Trophoblast cell (in vitro differentiated cells and primary cell): ENCODE results near the gene CKS2.

Experiments
- DNase-seq, 2 donors: peaks; one replicate each; pipeline ENCODE4 v3.0.0-alpha.2; 2016
- H2AFZ ChIP-seq: 2 replicates; pipeline ENCODE4 v1.6.1; 2013; ENCODE audit warnings: low read length, moderate library complexity, mild to moderate bottlenecking; ENCODE audit not compliant: insufficient read depth, poor library complexity
- H2AK5ac ChIP-seq: 2 replicates; pipeline ENCODE4 v1.6.1; 2013; ENCODE audit warnings: mild to moderate bottlenecking, low read length
- H2BK120ac ChIP-seq: 2 replicates; pipeline ENCODE4 v1.6.1; 2013; ENCODE audit warnings: low read length, mild to moderate bottlenecking, moderate library complexity; ENCODE audit not compliant: insufficient read depth, poor library complexity
- H2BK12ac ChIP-seq: 2 replicates; pipeline ENCODE4 v1.6.1; 2013; ENCODE audit warnings: mild to moderate bottlenecking, low read length, moderate library complexity
- H2BK5ac ChIP-seq: 2 replicates; pipeline ENCODE4 v1.6.1; 2013; ENCODE audit warnings: low read length, low read depth, moderate library complexity, mild to moderate bottlenecking; ENCODE audit not compliant: poor library complexity
- H3K14ac ChIP-seq: 2 replicates; pipeline ENCODE4 v1.6.1; 2013; ENCODE audit warnings: mild to moderate bottlenecking, low read length
- H3K18ac ChIP-seq: 2 replicates; pipeline ENCODE4 v1.6.1; 2013; ENCODE audit warnings: mild to moderate bottlenecking, low read length
- H3K23ac ChIP-seq: 2 replicates; pipeline ENCODE4 v1.6.1; 2013; ENCODE audit warnings: low read length
- H3K27ac ChIP-seq: 2 replicates; pipeline ENCODE4 v1.5.1; 2013; ENCODE audit warnings: low read depth, mild to moderate bottlenecking, inconsistent platforms, low read length, moderate library complexity
- H3K27me3 ChIP-seq: 2 replicates; pipeline ENCODE4 v1.6.1; 2013; ENCODE audit warnings: inconsistent platforms, mild to moderate bottlenecking, low read length, moderate library complexity; ENCODE audit not compliant: insufficient read depth
- H3K36me3 ChIP-seq, 2 experiments: 1 replicate in 1 of 2; 2 replicates in 1 of 2; pipeline ENCODE4 v1.6.1; 2013; ENCODE audit warnings: low read length in 2 of 2, mild to moderate bottlenecking in 2 of 2, moderate library complexity in 1 of 2; ENCODE audit not compliant: insufficient read depth in 2 of 2, control insufficient read depth in 1 of 2
- H3K4ac ChIP-seq: 2 replicates; pipeline ENCODE4 v1.6.1; 2013; ENCODE audit warnings: low read depth, mild to moderate bottlenecking, low read length, moderate library complexity
- H3K4me1 ChIP-seq, 2 experiments: 1 replicate in 1 of 2; 2 replicates in 1 of 2; pipeline ENCODE4 v1.6.1; 2013; ENCODE audit warnings: low read length in 2 of 2, mild to moderate bottlenecking in 2 of 2, moderate library complexity in 1 of 2; ENCODE audit not compliant: insufficient read depth in 2 of 2, control insufficient read depth in 1 of 2
- H3K4me2 ChIP-seq: 2 replicates; pipeline ENCODE4 v1.6.1; 2013; ENCODE audit warnings: inconsistent platforms, mild to moderate bottlenecking, low read length, moderate library complexity
- H3K4me3 ChIP-seq: 2 replicates; pipeline ENCODE4 v1.5.1; 2013; ENCODE audit warnings: mild to moderate bottlenecking, low read depth, low read length, inconsistent platforms
- H3K79me1 ChIP-seq: one replicate; pipeline ENCODE4 v1.6.1; 2013; ENCODE audit warnings: low read length
- H3K79me2 ChIP-seq: 2 replicates; pipeline ENCODE4 v1.6.1; 2013; ENCODE audit warnings: low read length, mild to moderate bottlenecking; ENCODE audit not compliant: control insufficient read depth, insufficient read depth, poor library complexity
- H3K9ac ChIP-seq: 2 replicates; pipeline ENCODE4 v1.6.1; 2013; ENCODE audit warnings: mild to moderate bottlenecking, low read length
- H3K9me3 ChIP-seq: 2 replicates; pipeline ENCODE4 v1.6.1; 2013; ENCODE audit warnings: low read depth, mild to moderate bottlenecking, control low read depth, inconsistent platforms, low read length; ENCODE audit not compliant: insufficient read depth
- H4K12ac ChIP-seq: 2 replicates; pipeline ENCODE4 v1.6.1; 2013; ENCODE audit warnings: low read depth, mild to moderate bottlenecking, low read length, moderate library complexity
- H4K8ac ChIP-seq: 2 replicates; pipeline ENCODE4 v1.6.1; 2013; ENCODE audit warnings: low read depth, mild to moderate bottlenecking, low read length, moderate library complexity
- H4K91ac ChIP-seq: one replicate; pipeline ENCODE4 v1.6.1; 2013; ENCODE audit warnings: low read depth, mild to moderate bottlenecking, low read length, moderate library complexity
- WGBS: extraction: QIAGEN DNeasy Blood & Tissue Kit; methylation state at CpG from one replicate; pipeline ENCODE4 v1.1.7; 2013; ENCODE audit warnings: missing lambda C conversion rate; ENCODE audit not compliant: insufficient read length, insufficient coverage; ENCODE audit errors: extremely low coverage; 5-methylcytosine and 5-hydroxymethylcytosine counted together

CKS2 gene

GRCh38 chr9:89304834-89305188, 6.2 kb upstream of the CKS2 start:
- no peaks in the 10 kb centered on the region for H3K36me3 ChIP-seq
- H2AFZ ChIP-seq, result no peak overlapping the region
- no peaks in the 10 kb centered on the region for H3K9me3 ChIP-seq
- H3K9ac ChIP-seq, result no peak overlapping the region
- no peaks in the 10 kb centered on the region for H3K27me3 ChIP-seq
- H3K79me2 ChIP-seq, result no peaks in the 10 kb centered on the region
- no peak overlapping the region for H3K4me2 ChIP-seq
- H2BK12ac ChIP-seq, result no peak overlapping the region
- H3K14ac ChIP-seq, result no peak overlapping the region
- no peak overlapping the region for H2BK5ac ChIP-seq
- no peak overlapping the region for H3K4ac ChIP-seq
- no peak overlapping the region for H2BK120ac ChIP-seq
- no peak overlapping the region for H4K8ac ChIP-seq
- DNase-seq, result no peak
- H3K23ac ChIP-seq, result no peak overlapping the region
- H4K91ac ChIP-seq, result no peak overlapping the region
- no peak overlapping the region for H2AK5ac ChIP-seq
- no peak overlapping the region for H3K4me3 ChIP-seq
- H3K27ac ChIP-seq, result no peak overlapping the region
- no peak overlapping the region for H4K12ac ChIP-seq
- peaks cover 5 to 6% of the 10 kb centered on the region in 2 experiments for H3K4me1 ChIP-seq
- H3K79me1 ChIP-seq, result peaks cover 5% of the 10 kb centered on the region
- WGBS, result no CpG with 5 or more reads among the region's 2 CpGs
- H3K18ac ChIP-seq, result no peak overlapping the region

- Histone ChIP-seq H3K14ac (no peak overlapping the region), H3K18ac (no peak overlapping the region), H3K4ac (no peak overlapping the region), H3K4me1 (peaks cover 5 to 6% of the 10 kb centered on the region in 2 experiments), H4K91ac (no peak overlapping the region), H3K23ac (no peak overlapping the region), H3K4me3 (no peak overlapping the region), H4K12ac (no peak overlapping the region), H2BK5ac (no peak overlapping the region), H2AK5ac (no peak overlapping the region), H3K79me2 (peaks cover 5% of the 10 kb centered on the region), H3K9ac (no peak overlapping the region), H3K4me2 (no peak overlapping the region), H4K8ac (no peak overlapping the region), H3K9me3 (no peaks in the 10 kb centered on the region), H3K36me3 (no peaks in the 10 kb centered on the region), H3K27me3 (no peaks in the 10 kb centered on the region), H3K27ac (no peak overlapping the region), H3K79me1 (peaks cover 11% of the 10 kb centered on the region), H2BK12ac (no peak overlapping the region), H2BK120ac (no peak overlapping the region), H2AFZ (no peak overlapping the region)
- WGBS, result no CpG with 5 or more reads among the region's 3 CpGs
- no peak for DNase-seq
These were observed 5.1 kb upstream of the CKS2 start for GRCh38 chr9:89305868-89306267.

GRCh38 chr9:89309166-89309565, 1.8 kb upstream of the CKS2 start:
- no CpG with 5 or more reads among the region's 6 CpGs for WGBS
- Histone ChIP-seq H3K23ac (no peak overlapping the region), H2BK120ac (peak overlapping the region; percentile 23)

GRCh38 chr9:89309608-89310474, 1.2 kb upstream of the CKS2 start:
- no CpG with 5 or more reads among the region's 23 CpGs for WGBS
- no peaks in the 10 kb centered on the region for H3K9me3 ChIP-seq
- H3K9ac ChIP-seq, result peak overlapping the region; percentile 50

More at GRCh38 chr9:89309166-89309565, 1.8 kb upstream of the CKS2 start:
- Histone ChIP-seq H3K4ac (no peak overlapping the region), H3K79me2 (peaks cover 18% of the 10 kb centered on the region), H3K27me3 (no peaks in the 10 kb centered on the region), H4K8ac (peak overlapping the region; percentile 92), H3K4me2 (peak overlapping the region; percentile 25), H3K14ac (no peak overlapping the region), H3K79me1 (peaks cover 15% of the 10 kb centered on the region), H3K4me3 (no peak overlapping the region), H2BK12ac (peak overlapping the region; percentile 58), H2AFZ (no peak overlapping the region), H2AK5ac (no peak overlapping the region), H2BK5ac (peak overlapping the region; percentile 23), H3K9me3 (no peaks in the 10 kb centered on the region), H4K91ac (peak overlapping the region; percentile 32), H3K9ac (no peak overlapping the region), H3K4me1 (peaks cover 5 to 6% of the 10 kb centered on the region in 2 experiments), H3K27ac (peak overlapping the region; percentile 77), H3K18ac (peak overlapping the region; percentile 5), H4K12ac (peak overlapping the region; percentile 39), H3K36me3 (no peaks in the 10 kb centered on the region)
- peak; percentile 46 to 65 for DNase-seq

More at GRCh38 chr9:89309608-89310474, 1.2 kb upstream of the CKS2 start:
- Histone ChIP-seq H3K23ac (no peak overlapping the region), H2BK12ac (no peak overlapping the region), H3K14ac (peak overlapping the region; percentile 95), H3K27ac (peak overlapping the region; percentile 92), H2BK120ac (peak overlapping the region; percentile 92), H2AFZ (peak overlapping the region; percentile 96), H2BK5ac (peak overlapping the region; percentile 98), H3K4ac (peak overlapping the region; percentile 92), H4K12ac (peak overlapping the region; percentile 75), H3K18ac (peak overlapping the region; percentile 91), H3K4me3 (peak overlapping the region; percentile 72), H3K27me3 (no peaks in the 10 kb centered on the region), H3K79me2 (peaks cover 18% of the 10 kb centered on the region), H3K4me2 (peak overlapping the region; percentile 81), H4K91ac (peak overlapping the region; percentile 97), H3K4me1 (peaks cover 5 to 6% of the 10 kb centered on the region in 2 experiments), H4K8ac (peak overlapping the region; percentile 99), H3K79me1 (peaks cover 15% of the 10 kb centered on the region), H2AK5ac (peak overlapping the region; percentile 97), H3K36me3 (no peaks in the 10 kb centered on the region)
- peak in 1 of 2 donors; percentile 20 for DNase-seq
